Measurements from ENCODE around the gene TMEM196. TPM values are rescaled to one million over a fixed set of nuclear protein-coding genes. Genes with fewer than 3 reads are reported as not detected.

The TMEM196 gene
- total RNA-seq, 2 experiments from 2014 or later, result not detected

GRCh38 chr7:19681596-19681995, 91.8 kb downstream of the TMEM196 start:
- no peak overlapping the region for H3K27ac Mint-ChIP-seq
- H3K9me3 Mint-ChIP-seq, result peaks cover 4% of the 10 kb centered on the region
- H3K4me1 Mint-ChIP-seq, result peaks cover 6% of the 10 kb centered on the region
- no peak for DNase-seq
- H3K27me3 Mint-ChIP-seq, result no peaks in the 10 kb centered on the region
- no peaks in the 10 kb centered on the region for H3K36me3 Mint-ChIP-seq
- H3K4me3 Mint-ChIP-seq, result no peak overlapping the region

GRCh38 chr7:19677180-19677579, 96.2 kb downstream of the TMEM196 start:
- H3K27ac Mint-ChIP-seq, result peak overlapping the region; percentile 63
- no peaks in the 10 kb centered on the region for H3K9me3 Mint-ChIP-seq
- H3K36me3 Mint-ChIP-seq, result no peaks in the 10 kb centered on the region
- H3K4me3 Mint-ChIP-seq, result no peak overlapping the region
- DNase-seq, result no peak
- no peaks in the 10 kb centered on the region for H3K27me3 Mint-ChIP-seq
- H3K4me1 Mint-ChIP-seq, result peaks cover 6% of the 10 kb centered on the region

GRCh38 chr7:19675816-19676215, 97.6 kb downstream of the TMEM196 start:
- Mint-ChIP-seq H3K4me1 (peaks cover 6% of the 10 kb centered on the region), H3K9me3 (no peaks in the 10 kb centered on the region), H3K27me3 (peaks cover under 1% of the 10 kb centered on the region), H3K36me3 (no peaks in the 10 kb centered on the region), H3K4me3 (no peak overlapping the region), H3K27ac (no peak overlapping the region)
- no peak for DNase-seq

GRCh38 chr7:19674266-19674960, 99.0 kb downstream of the TMEM196 start:
- peaks cover 5% of the 10 kb centered on the region for H3K27me3 Mint-ChIP-seq
- H3K36me3 Mint-ChIP-seq, result no peaks in the 10 kb centered on the region
- H3K9me3 Mint-ChIP-seq, result no peaks in the 10 kb centered on the region
- H3K4me1 Mint-ChIP-seq, result peaks cover 6% of the 10 kb centered on the region
- H3K27ac Mint-ChIP-seq, result no peak overlapping the region
- H3K4me3 Mint-ChIP-seq, result no peak overlapping the region
- no peak for DNase-seq

GRCh38 chr7:19670806-19671205, 102.6 kb downstream of the TMEM196 start:
- peaks cover 5% of the 10 kb centered on the region for H3K27me3 Mint-ChIP-seq
- H3K27ac Mint-ChIP-seq, result no peak overlapping the region
- H3K9me3 Mint-ChIP-seq, result no peaks in the 10 kb centered on the region
- DNase-seq, result no peak
- H3K4me3 Mint-ChIP-seq, result no peak overlapping the region
- no peaks in the 10 kb centered on the region for H3K4me1 Mint-ChIP-seq
- H3K36me3 Mint-ChIP-seq, result no peaks in the 10 kb centered on the region

Other genes with a start within 250 kb of the TMEM196 start
- gene POLR1F, start 64.6 kb downstream of the TMEM196 start, total RNA-seq, result 10 to 100 TPM; 39.0 to 40.5 TPM

Data from activated naive CD8-positive, alpha-beta T cell treated with anti-CD3 and anti-CD28 coated beads for 36 hours (primary cell).